AG04449 (cell line): ENCODE measurements around the gene CFAP299.

ENCODE experiments used
- CTCF ChIA-PET: fragments of 350-600 bp; formaldehyde crosslinking; extraction: SDS; loops from one replicate; lab custom pipeline; 2021; ENCODE audit warnings: antibody characterized with exemption; lab: Yijun Ruan, JAX
- POLR2A ChIA-PET: fragments of 400-600, 350-600 bp; formaldehyde crosslinking; extraction: SDS; loops from one replicate; lab custom pipeline; 2020; ENCODE audit warnings: antibody characterized with exemption, inconsistent platforms; lab: Yijun Ruan, JAX
- DNase-seq: peaks from one replicate; pipeline ENCODE4 v3.0.0-alpha.2; 2010; ENCODE audit warnings: low read depth, low spot score
- H3K4me3 ChIP-seq: 2 replicates; pipeline ENCODE4 v1.5.1; 2011; ENCODE audit warnings: low read depth, mild to moderate bottlenecking, control low read depth, low read length
- CTCF ChIP-seq: IDR thresholded peaks from one replicate; pipeline ENCODE4 v1.5.1; 2011; ENCODE audit warnings: mild to moderate bottlenecking, moderate library complexity, low read length, control low read depth, inconsistent platforms; ENCODE audit not compliant: insufficient read depth; ENCODE audit errors: missing control alignments

CFAP299 gene

DNA sequence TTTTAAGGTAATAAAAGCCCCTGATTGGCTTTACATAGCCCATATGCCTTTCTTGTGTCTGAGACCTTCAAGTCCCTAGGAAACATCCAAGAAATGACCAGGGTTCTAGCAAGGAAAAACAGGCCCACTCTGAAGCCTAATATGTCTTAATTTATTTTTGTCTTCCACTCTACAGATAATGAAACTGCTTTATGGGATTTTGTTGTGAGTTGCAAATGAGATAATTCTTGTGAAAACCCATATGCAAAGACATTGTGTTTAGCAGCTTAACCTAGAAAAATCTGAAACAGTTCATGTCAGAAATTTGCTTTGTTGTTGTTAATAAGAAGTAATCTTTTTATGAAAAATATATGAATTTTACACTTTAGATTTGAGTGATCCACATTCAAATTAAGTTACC is 504.3 kb downstream of the CFAP299 start:
- H3K4me3 ChIP-seq, result no peak overlapping the region
- no peak for TF ChIP-seq CTCF
- ChIA-PET CTCF (no interaction called here), POLR2A (no interaction called here)
- no peak for DNase-seq

DNA sequence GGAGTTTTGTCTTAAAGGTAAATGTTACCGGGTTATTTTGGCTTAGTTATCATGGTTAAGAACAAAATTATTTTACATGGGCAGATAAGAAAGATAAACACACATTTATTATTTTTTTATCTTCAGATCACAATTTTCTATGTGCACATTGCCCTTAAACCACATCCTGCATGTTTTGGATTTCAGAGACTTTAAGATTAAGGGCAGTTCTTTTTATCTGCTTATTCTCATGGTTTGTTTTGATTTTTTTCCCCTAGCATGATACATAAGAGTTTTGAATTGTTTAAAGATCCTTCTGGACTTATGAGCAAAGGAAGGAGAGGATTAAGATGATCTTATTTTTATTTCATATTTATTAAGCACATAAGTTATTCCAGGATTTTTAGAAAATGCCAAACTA is 504.9 kb downstream of the CFAP299 start:
- ChIA-PET POLR2A (no interaction called here), CTCF (no interaction called here)
- no peak for TF ChIP-seq CTCF
- DNase-seq, result no peak
- H3K4me3 ChIP-seq, result no peak overlapping the region

DNA sequence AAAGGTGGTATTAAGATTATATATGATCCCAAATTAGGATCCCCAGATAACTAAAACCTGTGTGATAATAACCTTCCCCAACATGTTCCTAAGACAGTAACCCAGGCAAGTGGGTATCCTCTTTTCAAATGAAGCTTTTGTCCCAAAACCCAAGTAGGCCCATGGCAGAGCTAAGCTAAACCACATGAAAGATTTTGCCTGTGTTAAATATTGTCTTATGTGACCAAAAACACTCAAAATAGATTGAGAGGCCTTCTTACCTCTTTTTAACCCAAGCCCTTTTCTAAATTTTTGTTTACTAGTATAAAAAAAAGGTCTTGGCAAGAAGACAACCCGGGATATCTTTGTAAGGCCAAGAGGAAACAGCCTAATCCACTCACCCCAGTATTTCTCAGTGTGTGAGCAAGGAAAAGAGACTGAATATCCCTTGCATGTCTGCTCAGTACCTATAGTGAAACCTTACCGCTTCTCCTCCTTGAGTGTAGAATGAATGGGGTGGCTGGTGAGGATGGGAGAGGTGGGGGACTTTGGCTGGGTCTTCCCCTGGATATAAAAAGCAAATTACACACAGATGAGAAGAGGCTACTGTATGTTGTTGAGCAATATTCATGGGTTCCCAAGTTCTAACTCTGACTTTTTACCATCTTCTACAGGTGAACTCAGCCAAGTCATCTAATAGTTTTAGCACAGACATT is 506.2 kb downstream of the CFAP299 start:
- POLR2A ChIA-PET, result no interaction called here
- no peak for DNase-seq
- no peak overlapping the region for H3K4me3 ChIP-seq
- no peak for TF ChIP-seq CTCF
- CTCF ChIA-PET, result no interaction called here

- no peak for TF ChIP-seq CTCF
- CTCF ChIA-PET, result no interaction called here
- H3K4me3 ChIP-seq, result no peak overlapping the region
- POLR2A ChIA-PET, result no interaction called here
- DNase-seq, result no peak
These were observed 510.7 kb downstream of the CFAP299 start for GRCh38 chr4:80846210-80846609.

DNA sequence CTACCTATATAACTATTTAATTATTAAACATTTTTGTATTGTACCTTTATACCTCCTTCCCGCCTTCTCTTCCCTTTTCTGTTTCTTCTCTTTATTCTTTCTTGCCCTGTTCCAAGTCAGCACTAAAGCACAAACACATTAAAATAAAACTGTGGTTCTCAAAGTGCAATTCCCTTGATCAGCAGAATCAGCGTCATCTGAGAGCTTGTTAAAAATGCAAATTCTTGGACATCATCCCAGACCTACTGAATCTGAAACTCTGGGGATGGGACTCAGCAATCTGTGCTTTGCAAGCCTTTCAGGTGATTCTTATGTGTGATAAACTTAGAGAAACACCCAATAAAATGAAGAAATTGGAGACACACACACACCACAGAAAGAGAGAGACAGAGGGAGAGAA is 516.5 kb downstream of the CFAP299 start:
- POLR2A ChIA-PET, result no interaction called here
- no peak for DNase-seq
- TF ChIP-seq CTCF, result no peak
- H3K4me3 ChIP-seq, result no peak overlapping the region
- CTCF ChIA-PET, result no interaction called here

- no peak overlapping the region for H3K4me3 ChIP-seq
- CTCF ChIA-PET, result no interaction called here
- POLR2A ChIA-PET, result no interaction called here
- TF ChIP-seq CTCF, result no peak
- no peak for DNase-seq
These were observed 538.0 kb downstream of the CFAP299 start for GRCh38 chr4:80873571-80873970.
